ENCODE measurements around the gene SLCO4A1. TPM values are rescaled to one million over a fixed set of nuclear protein-coding genes. Genes with fewer than 3 reads are reported as not detected.
"Not testable (repeated sequence)": the region's sequence is repeated elsewhere in the genome, so short reads cannot be mapped to it uniquely, and the experiment has no call there.

The SLCO4A1 gene
- total RNA-seq, 1 experiment from 2014 or later: 91.6 TPM

- DNase-seq (ENCODE audit: extremely low read depth, low read depth): no peak
Measured at GRCh38 chr20:62679978-62680589, 37.8 kb downstream of the SLCO4A1 start.

GRCh38 chr20:62682912-62683517 is 40.7 kb downstream of the SLCO4A1 start:
- no peak for DNase-seq (ENCODE audit: extremely low read depth, low read depth)

GRCh38 chr20:62683660-62684322 is 41.5 kb downstream of the SLCO4A1 start:
- not testable (repeated sequence) for DNase-seq (ENCODE audit: extremely low read depth, low read depth)

GRCh38 chr20:62684981-62685380 is 42.7 kb downstream of the SLCO4A1 start:
- no peak for DNase-seq (ENCODE audit: extremely low read depth, low read depth)

GRCh38 chr20:62685781-62686555 is 43.7 kb downstream of the SLCO4A1 start:
- DNase-seq (ENCODE audit: extremely low read depth, low read depth): no peak

- peak; percentile 47 for DNase-seq (ENCODE audit: extremely low read depth, low read depth)
Measured at GRCh38 chr20:62686869-62687830, 44.8 kb downstream of the SLCO4A1 start.

GRCh38 chr20:62688083-62688482 is 45.8 kb downstream of the SLCO4A1 start:
- no peak for DNase-seq (ENCODE audit: extremely low read depth, low read depth)

- DNase-seq (ENCODE audit: extremely low read depth, low read depth): no peak
Measured at GRCh38 chr20:62688855-62689460, 46.7 kb downstream of the SLCO4A1 start.

- DNase-seq (ENCODE audit: extremely low read depth, low read depth): no peak
Measured at GRCh38 chr20:62689861-62690260, 47.6 kb downstream of the SLCO4A1 start.

- no peak for DNase-seq (ENCODE audit: extremely low read depth, low read depth)
Measured at GRCh38 chr20:62690261-62690820, 48.0 kb downstream of the SLCO4A1 start.

GRCh38 chr20:62691487-62691886 is 49.2 kb downstream of the SLCO4A1 start:
- DNase-seq (ENCODE audit: extremely low read depth, low read depth): no peak

GRCh38 chr20:62692176-62692575 is 49.9 kb downstream of the SLCO4A1 start:
- DNase-seq (ENCODE audit: extremely low read depth, low read depth): no peak

- no peak for DNase-seq (ENCODE audit: extremely low read depth, low read depth)
Measured at GRCh38 chr20:62692801-62693523, 50.7 kb downstream of the SLCO4A1 start.

GRCh38 chr20:62693524-62693922 is 51.2 kb downstream of the SLCO4A1 start:
- DNase-seq (ENCODE audit: extremely low read depth, low read depth): no peak

GRCh38 chr20:62694106-62694505 is 51.8 kb downstream of the SLCO4A1 start:
- no peak for DNase-seq (ENCODE audit: extremely low read depth, low read depth)

- DNase-seq (ENCODE audit: extremely low read depth, low read depth): no peak
Measured at GRCh38 chr20:62694868-62695267, 52.6 kb downstream of the SLCO4A1 start.

- no peak for DNase-seq (ENCODE audit: extremely low read depth, low read depth)
Measured at GRCh38 chr20:62695448-62696414, 53.4 kb downstream of the SLCO4A1 start.
